CD4-positive, CD25-positive, alpha-beta regulatory T cell (primary cell): ENCODE measurements around the gene LRRC1. TPM values are rescaled to one million over a fixed set of nuclear protein-coding genes. Genes with fewer than 3 reads are reported as not detected.

Experiments
- ATAC-seq, 2 donors: fragments of 150-1000 bp; cut with Tn5 transposase; one replicate each; pipeline ENCODE4 v1.10.0; 2021; ENCODE audit warnings: low read depth in 2 of 2, moderate number of reproducible peaks in 2 of 2, moderate library complexity in 1 of 2
- DNase-seq, 3 donors: peaks; one replicate each; pipeline versions ENCODE4 v3.0.0 to v3.0.0-alpha.2; 2012 to 2022; ENCODE audit warnings: mixed read lengths in 1 of 3
- H3K27ac ChIP-seq: one replicate; pipeline ENCODE4 v1.7.0; 2013; ENCODE audit warnings: mild to moderate bottlenecking, low read length; ENCODE audit not compliant: insufficient read depth, poor library complexity, severe bottlenecking
- H3K27me3 ChIP-seq: one replicate; pipeline ENCODE4 v1.7.0; 2013; ENCODE audit warnings: low read length; ENCODE audit not compliant: control insufficient read depth, insufficient read depth
- H3K36me3 ChIP-seq: one replicate; pipeline ENCODE4 v1.7.0; 2013; ENCODE audit warnings: mild to moderate bottlenecking, low read length, moderate library complexity; ENCODE audit not compliant: control insufficient read depth, insufficient read depth
- H3K4me1 ChIP-seq: 2 replicates; pipeline ENCODE4 v1.7.0; 2013; ENCODE audit warnings: mild to moderate bottlenecking, low read length; ENCODE audit not compliant: insufficient read depth, control insufficient read depth, poor library complexity, severe bottlenecking
- H3K4me3 ChIP-seq: one replicate; pipeline ENCODE4 v1.7.0; 2013; ENCODE audit warnings: low read depth, mild to moderate bottlenecking, low read length, moderate library complexity
- H3K9me3 ChIP-seq, 2 experiments: 1 replicate in 1 of 2; 2 replicates in 1 of 2; pipeline ENCODE4 v1.7.0; 2013; ENCODE audit warnings: low read length in 2 of 2, mild to moderate bottlenecking in 1 of 2, moderate library complexity in 1 of 2; ENCODE audit not compliant: control insufficient read depth in 2 of 2
- H3K27ac Mint-ChIP-seq, 3 donors: one replicate each; pipeline ENCODE4 v1.8.0; 2020 to 2022; ENCODE audit warnings: mild to moderate bottlenecking in 3 of 3, mixed read lengths in 3 of 3, moderate library complexity in 2 of 3
- H3K27me3 Mint-ChIP-seq: one replicate; pipeline ENCODE4 v1.8.0; 2022; ENCODE audit warnings: mild to moderate bottlenecking, mixed read lengths
- H3K36me3 Mint-ChIP-seq: one replicate; pipeline ENCODE4 v1.8.0; 2020; ENCODE audit warnings: mixed read lengths
- H3K4me1 Mint-ChIP-seq, 4 donors: one replicate each; pipeline ENCODE4 v1.8.0; 2020 to 2022; ENCODE audit warnings: mixed read lengths in 4 of 4, mild to moderate bottlenecking in 1 of 4
- H3K4me3 Mint-ChIP-seq, 4 donors: one replicate each; pipeline ENCODE4 v1.8.0; 2020 to 2022; ENCODE audit warnings: mild to moderate bottlenecking in 4 of 4, mixed read lengths in 4 of 4, moderate library complexity in 3 of 4
- H3K9me3 Mint-ChIP-seq, 7 donors: one replicate each; pipeline ENCODE4 v1.8.0; 2020 to 2022; ENCODE audit warnings: mixed read lengths in 7 of 7, mild to moderate bottlenecking in 3 of 7, moderate library complexity in 2 of 7
- polyA plus RNA-seq, 4 donors: library from polyadenylated mRNA; unstranded; fragments of 300-500 nt; fragmentation: Illumina TruSeq; gene quantifications; one replicate each; pipeline ENCODE4 v1.2.3, GENCODE V29; 2021
- total RNA-seq: library from RNA; stranded (reverse); gene quantifications from one replicate; pipeline ENCODE4 v1.2.3, GENCODE V29; 2022

Gene LRRC1
- total and polyA plus RNA-seq, 5 donors from 2014 or later = 0.37 to 1.4 (median 1.0) TPM

DNA sequence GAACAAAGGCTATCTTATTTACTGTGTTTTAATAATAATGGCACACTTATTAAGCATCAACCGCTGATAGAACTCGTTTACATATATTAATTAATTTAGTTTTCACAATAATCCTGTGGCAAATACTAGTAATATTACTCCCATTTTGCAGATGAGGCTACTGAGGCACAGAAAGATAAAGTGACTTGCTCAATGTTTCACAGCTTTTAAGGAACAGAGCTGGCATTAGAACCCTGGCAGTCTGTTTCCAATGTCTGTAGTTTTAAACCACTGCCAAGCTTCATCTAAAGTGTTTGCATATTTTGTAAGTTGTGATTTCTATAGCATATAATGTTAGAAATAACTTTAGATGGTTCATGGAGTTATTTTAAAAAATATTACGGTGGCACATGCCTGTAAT is 38.4 kb upstream of the LRRC1 start:
- no peak overlapping the region for H3K4me3 Mint-ChIP-seq
- no peaks in the 10 kb centered on the region for H3K36me3 ChIP-seq
- no peaks in the 10 kb centered on the region for H3K9me3 ChIP-seq
- H3K4me1 ChIP-seq = no peaks in the 10 kb centered on the region
- no peaks in the 10 kb centered on the region for H3K9me3 Mint-ChIP-seq
- no peak overlapping the region for H3K27ac Mint-ChIP-seq
- H3K4me1 Mint-ChIP-seq = no peaks in the 10 kb centered on the region
- H3K27me3 ChIP-seq = peaks cover 5% of the 10 kb centered on the region
- DNase-seq (no peak), ATAC-seq (no peak)
- H3K27ac ChIP-seq = no peak overlapping the region
- H3K27me3 Mint-ChIP-seq = peaks cover 10% of the 10 kb centered on the region
- H3K4me3 ChIP-seq = no peak overlapping the region
- H3K36me3 Mint-ChIP-seq = no peaks in the 10 kb centered on the region

DNA sequence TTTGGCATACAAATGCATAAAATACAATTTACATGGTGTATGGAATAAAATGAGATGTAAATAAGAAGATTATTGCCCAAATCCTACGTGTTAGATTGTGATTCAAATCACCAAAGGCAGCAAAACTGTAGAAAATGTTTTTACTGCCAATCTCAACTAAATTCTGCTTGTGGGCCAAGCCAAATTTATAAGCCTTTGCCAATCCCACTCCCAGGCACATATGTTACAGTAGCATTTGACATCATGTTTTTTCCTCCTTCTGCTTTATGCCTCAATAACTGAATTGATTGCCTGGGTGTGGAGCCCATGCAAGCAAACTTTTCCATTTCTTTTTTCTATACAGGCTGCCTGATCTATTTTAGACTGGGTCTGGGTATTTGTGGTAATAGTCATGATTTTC is 36.3 kb upstream of the LRRC1 start:
- DNase-seq (no peak), ATAC-seq (no peak)
- H3K27me3 Mint-ChIP-seq = peaks cover 10% of the 10 kb centered on the region
- H3K27me3 ChIP-seq = no peaks in the 10 kb centered on the region
- no peaks in the 10 kb centered on the region for H3K36me3 Mint-ChIP-seq
- no peaks in the 10 kb centered on the region for H3K4me1 Mint-ChIP-seq
- no peaks in the 10 kb centered on the region for H3K36me3 ChIP-seq
- no peak overlapping the region for H3K27ac Mint-ChIP-seq
- no peaks in the 10 kb centered on the region for H3K4me1 ChIP-seq
- no peak overlapping the region for H3K27ac ChIP-seq
- H3K4me3 Mint-ChIP-seq = no peak overlapping the region
- H3K9me3 Mint-ChIP-seq = no peaks in the 10 kb centered on the region
- H3K9me3 ChIP-seq = no peaks in the 10 kb centered on the region
- H3K4me3 ChIP-seq = no peak overlapping the region

GRCh38 chr6:53761036-53761435 is 33.8 kb upstream of the LRRC1 start:
- no peaks in the 10 kb centered on the region for H3K36me3 ChIP-seq
- no peaks in the 10 kb centered on the region for H3K4me1 ChIP-seq

DNA sequence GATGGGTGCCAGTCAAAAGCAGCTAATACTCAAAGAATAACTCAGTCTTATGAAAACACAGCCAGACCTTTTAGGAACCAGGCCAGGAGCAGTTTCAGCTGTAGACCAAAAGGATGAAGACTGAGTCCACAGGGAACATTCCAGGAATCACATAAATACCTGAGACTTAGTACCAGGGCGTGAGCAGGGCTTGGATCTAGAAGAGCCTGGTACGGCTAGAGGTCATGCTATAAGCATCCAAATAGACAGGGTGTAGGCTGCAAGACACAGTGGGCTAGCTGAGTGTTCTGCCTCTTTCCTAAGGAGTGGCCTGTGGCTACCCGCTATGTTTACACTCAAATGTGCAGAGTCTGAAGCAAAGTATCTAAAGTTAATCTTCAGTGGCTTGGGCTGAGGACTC is 29.5 kb upstream of the LRRC1 start:
- no peaks in the 10 kb centered on the region for H3K9me3 ChIP-seq
- Mint-ChIP-seq H3K9me3 (peaks cover 0 to 6% (median 0%) of the 10 kb centered on the region in 7 donors), H3K4me3 (no peak overlapping the region), H3K36me3 (no peaks in the 10 kb centered on the region), H3K27me3 (peaks cover 9% of the 10 kb centered on the region), H3K27ac (no peak overlapping the region), H3K4me1 (no peaks in the 10 kb centered on the region)
- DNase-seq = no peak
- no peak for ATAC-seq
- H3K27ac ChIP-seq = no peak overlapping the region
- H3K4me3 ChIP-seq = no peak overlapping the region
- no peaks in the 10 kb centered on the region for H3K4me1 ChIP-seq
- H3K27me3 ChIP-seq = peaks cover 3% of the 10 kb centered on the region
- H3K36me3 ChIP-seq = no peaks in the 10 kb centered on the region

More at GRCh38 chr6:53761036-53761435, 33.8 kb upstream of the LRRC1 start:
- no peak for ATAC-seq
- no peaks in the 10 kb centered on the region for H3K9me3 ChIP-seq
- H3K27me3 Mint-ChIP-seq = peaks cover 10% of the 10 kb centered on the region
- H3K4me3 Mint-ChIP-seq = no peak overlapping the region
- H3K9me3 Mint-ChIP-seq = peaks cover 0 to 6% (median 0%) of the 10 kb centered on the region in 7 donors
- no peaks in the 10 kb centered on the region for H3K36me3 Mint-ChIP-seq
- H3K27me3 ChIP-seq = peaks cover 3% of the 10 kb centered on the region
- no peak overlapping the region for H3K27ac ChIP-seq
- DNase-seq = no peak
- H3K27ac Mint-ChIP-seq = no peak overlapping the region
- H3K4me1 Mint-ChIP-seq = no peaks in the 10 kb centered on the region
- H3K4me3 ChIP-seq = no peak overlapping the region

GRCh38 chr6:53766930-53767329 is 27.9 kb upstream of the LRRC1 start:
- DNase-seq (no peak), ATAC-seq (no peak)
- Histone ChIP-seq H3K36me3 (no peaks in the 10 kb centered on the region), H3K27me3 (peaks cover 3% of the 10 kb centered on the region), H3K4me1 (no peaks in the 10 kb centered on the region), H3K27ac (no peak overlapping the region), H3K4me3 (no peak overlapping the region), H3K9me3 (no peaks in the 10 kb centered on the region)
- Mint-ChIP-seq H3K36me3 (no peaks in the 10 kb centered on the region), H3K27ac (peak overlapping the region in 1 of 3 donors; percentile 26), H3K4me1 (no peaks in the 10 kb centered on the region), H3K27me3 (peaks cover 7% of the 10 kb centered on the region), H3K9me3 (peaks cover 0 to 6% (median 0%) of the 10 kb centered on the region in 7 donors), H3K4me3 (no peak overlapping the region)

- no peaks in the 10 kb centered on the region for H3K9me3 ChIP-seq
- no peak overlapping the region for H3K4me3 ChIP-seq
- no peak overlapping the region for H3K27ac Mint-ChIP-seq
- H3K36me3 ChIP-seq = no peaks in the 10 kb centered on the region
- no peaks in the 10 kb centered on the region for H3K4me1 ChIP-seq
- no peak overlapping the region for H3K4me3 Mint-ChIP-seq
- H3K4me1 Mint-ChIP-seq = no peaks in the 10 kb centered on the region
- no peaks in the 10 kb centered on the region for H3K36me3 Mint-ChIP-seq
- peaks cover 3% of the 10 kb centered on the region for H3K27me3 ChIP-seq
- peaks cover 7% of the 10 kb centered on the region for H3K27me3 Mint-ChIP-seq
- DNase-seq = no peak
- no peak overlapping the region for H3K27ac ChIP-seq
- H3K9me3 Mint-ChIP-seq = peaks cover 0 to 6% (median 0%) of the 10 kb centered on the region in 7 donors
- ATAC-seq = no peak
These were observed 26.9 kb upstream of the LRRC1 start for GRCh38 chr6:53767941-53768340.

GRCh38 chr6:53768636-53769035 is 26.2 kb upstream of the LRRC1 start:
- H3K27ac Mint-ChIP-seq = no peak overlapping the region
- peaks cover 0 to 6% (median 0%) of the 10 kb centered on the region in 7 donors for H3K9me3 Mint-ChIP-seq
- ATAC-seq = no peak
- Histone ChIP-seq H3K27ac (no peak overlapping the region), H3K9me3 (no peaks in the 10 kb centered on the region), H3K36me3 (no peaks in the 10 kb centered on the region), H3K4me1 (no peaks in the 10 kb centered on the region), H3K4me3 (no peak overlapping the region), H3K27me3 (peaks cover 3% of the 10 kb centered on the region)
- no peaks in the 10 kb centered on the region for H3K36me3 Mint-ChIP-seq
- H3K27me3 Mint-ChIP-seq = peaks cover 7% of the 10 kb centered on the region
- no peak overlapping the region for H3K4me3 Mint-ChIP-seq
- H3K4me1 Mint-ChIP-seq = no peaks in the 10 kb centered on the region
- no peak for DNase-seq

DNA sequence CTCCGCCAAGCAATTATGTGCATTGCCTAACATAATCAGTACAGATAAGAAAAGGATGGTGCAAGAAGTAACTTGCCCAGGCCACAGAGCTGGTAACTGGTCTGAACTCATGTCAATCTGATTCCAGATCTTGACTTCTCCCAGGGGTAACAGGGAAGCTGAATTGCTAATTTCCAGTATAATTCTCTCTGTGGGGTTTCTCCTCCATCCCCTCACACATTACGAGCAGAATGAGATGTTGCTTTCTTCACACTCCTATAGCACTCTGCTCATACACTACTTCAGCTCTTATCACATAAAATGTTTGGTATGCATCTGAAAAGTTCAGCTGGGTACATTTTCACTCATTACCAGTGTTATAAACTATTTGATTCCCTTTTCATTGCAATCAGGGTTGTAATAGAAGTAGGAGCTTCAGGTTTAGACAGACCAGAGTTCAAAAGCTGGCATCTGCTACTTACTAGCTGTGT is 24.0 kb upstream of the LRRC1 start:
- Histone ChIP-seq H3K4me3 (no peak overlapping the region), H3K27me3 (no peaks in the 10 kb centered on the region), H3K27ac (no peak overlapping the region), H3K9me3 (no peaks in the 10 kb centered on the region), H3K36me3 (no peaks in the 10 kb centered on the region), H3K4me1 (no peaks in the 10 kb centered on the region)
- Mint-ChIP-seq H3K27ac (no peak overlapping the region), H3K36me3 (peaks cover 6% of the 10 kb centered on the region), H3K4me3 (no peak overlapping the region), H3K9me3 (peaks cover 0 to 4% (median 0%) of the 10 kb centered on the region in 7 donors), H3K27me3 (peaks cover 7% of the 10 kb centered on the region), H3K4me1 (no peaks in the 10 kb centered on the region)
- ATAC-seq (no peak), DNase-seq (no peak)
